Large intestine (tissue), 3 donors: ENCODE data around the gene SLFN5. TPM values are rescaled to one million over a fixed set of nuclear protein-coding genes. Genes with fewer than 3 reads are reported as not detected.

Experiments used
- DNase-seq, 2 donors: peaks; one replicate each; pipeline versions ENCODE4 v3.0.0 to v3.0.0-alpha.2; 2013
- H3K27ac ChIP-seq: one replicate; pipeline ENCODE4 v1.5.1; 2013; ENCODE audit warnings: low read length
- H3K27me3 ChIP-seq: 2 replicates; pipeline ENCODE4 v1.6.1; 2013; ENCODE audit warnings: low read length; ENCODE audit not compliant: control insufficient read depth, insufficient read depth
- H3K36me3 ChIP-seq: 2 replicates; pipeline ENCODE4 v1.6.1; 2013; ENCODE audit warnings: low read length; ENCODE audit not compliant: control insufficient read depth, insufficient read depth
- H3K4me1 ChIP-seq: one replicate; pipeline ENCODE4 v1.6.1; 2013; ENCODE audit warnings: low read length; ENCODE audit not compliant: control insufficient read depth, insufficient read depth
- H3K4me3 ChIP-seq: one replicate; pipeline ENCODE4 v1.5.1; 2013; ENCODE audit warnings: low read length
- H3K9me3 ChIP-seq: one replicate; pipeline ENCODE4 v1.6.1; 2013; ENCODE audit warnings: mild to moderate bottlenecking, low read depth, low read length, moderate library complexity; ENCODE audit not compliant: control insufficient read depth
- WGBS: methylation state at CpG from one replicate; pipeline ENCODE4 v1.1.5; 2013; ENCODE audit warnings: low lambda C conversion rate; ENCODE audit not compliant: insufficient coverage; 5-methylcytosine and 5-hydroxymethylcytosine counted together
- polyA plus RNA-seq: library from polyadenylated mRNA; unstranded; fragments of 120-200 nt; gene quantifications from one replicate; pipeline ENCODE4 v1.2.1, GENCODE V29; 2013

Gene SLFN5
- polyA plus RNA-seq, 1 donor, result 4.7 TPM

DNA sequence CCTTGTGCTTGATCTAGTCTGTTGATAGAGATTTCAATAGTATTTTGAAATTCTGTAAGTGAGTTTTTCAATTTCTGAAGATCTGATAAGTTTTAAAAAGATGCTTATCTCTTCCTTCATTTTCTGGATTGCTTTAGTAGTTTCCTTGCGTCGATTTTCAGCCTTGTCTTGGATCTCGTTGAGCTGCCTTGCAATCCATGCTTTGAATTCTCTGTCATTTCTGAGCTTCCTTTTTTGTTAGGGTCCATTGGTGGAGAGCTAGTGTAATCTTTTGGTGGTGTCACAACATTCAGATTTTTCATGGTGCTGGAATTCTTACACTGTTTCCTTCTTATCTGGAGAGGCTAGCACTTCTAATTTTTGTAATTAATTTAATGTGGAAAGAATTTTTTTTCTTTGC lies 69.5 kb downstream of the SLFN5 start:
- no peaks in the 10 kb centered on the region for H3K36me3 ChIP-seq
- H3K27ac ChIP-seq, result no peak overlapping the region
- H3K4me3 ChIP-seq, result no peak overlapping the region
- peaks cover 26% of the 10 kb centered on the region for H3K27me3 ChIP-seq
- no peaks in the 10 kb centered on the region for H3K4me1 ChIP-seq
- WGBS, result 64% methylated on average over 3 of the region's 3 CpGs
- DNase-seq, result no peak
- H3K9me3 ChIP-seq, result no peaks in the 10 kb centered on the region

DNA sequence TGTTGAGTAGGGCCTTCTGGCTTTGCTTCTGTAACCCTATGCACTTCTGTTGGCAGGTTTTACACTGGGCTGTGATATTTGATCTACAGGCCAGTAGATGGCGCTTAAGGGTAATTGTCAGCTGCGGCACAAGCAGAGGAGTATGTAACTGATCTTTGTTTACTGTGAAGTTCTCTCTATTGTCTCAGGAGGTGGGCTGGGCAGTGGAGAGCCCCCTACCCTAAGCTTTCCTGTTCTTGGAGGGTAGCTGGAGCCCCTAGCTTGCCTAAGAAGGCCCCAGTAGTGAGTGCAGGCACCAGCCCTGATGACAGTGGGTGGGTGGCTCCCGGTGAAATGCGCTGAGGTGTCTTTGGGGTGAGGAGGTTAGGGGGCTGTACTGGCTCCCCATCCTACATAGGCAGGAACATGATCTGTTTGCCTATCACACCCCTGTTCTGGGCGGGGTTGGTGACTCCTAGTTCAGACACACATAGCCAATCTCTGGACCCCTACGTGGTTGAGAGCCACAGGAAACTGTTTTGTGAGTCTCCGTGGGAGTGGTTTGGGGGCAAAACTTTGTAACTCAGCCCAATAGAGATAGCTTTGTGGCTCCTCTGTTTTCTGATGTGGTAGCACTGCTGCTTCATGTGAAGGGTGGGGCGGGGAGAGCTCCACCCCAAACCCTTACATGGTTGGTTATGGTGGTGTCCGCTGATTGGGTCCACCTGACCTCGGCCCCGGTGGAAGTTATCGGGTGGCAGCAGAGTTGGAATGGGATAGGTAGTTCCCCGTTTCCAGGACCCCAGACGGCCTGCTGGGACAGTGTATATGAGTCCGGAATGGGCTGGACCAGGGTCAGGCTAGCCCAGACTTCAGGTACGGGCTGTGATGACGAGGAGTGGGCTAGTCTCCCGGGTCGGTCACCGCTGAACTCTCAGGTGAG lies 70.2 kb downstream of the SLFN5 start:
- Histone ChIP-seq H3K4me3 (peak overlapping the region; percentile 0), H3K9me3 (no peaks in the 10 kb centered on the region)
- WGBS, result no CpG with 5 or more reads among the region's 20 CpGs

DNA sequence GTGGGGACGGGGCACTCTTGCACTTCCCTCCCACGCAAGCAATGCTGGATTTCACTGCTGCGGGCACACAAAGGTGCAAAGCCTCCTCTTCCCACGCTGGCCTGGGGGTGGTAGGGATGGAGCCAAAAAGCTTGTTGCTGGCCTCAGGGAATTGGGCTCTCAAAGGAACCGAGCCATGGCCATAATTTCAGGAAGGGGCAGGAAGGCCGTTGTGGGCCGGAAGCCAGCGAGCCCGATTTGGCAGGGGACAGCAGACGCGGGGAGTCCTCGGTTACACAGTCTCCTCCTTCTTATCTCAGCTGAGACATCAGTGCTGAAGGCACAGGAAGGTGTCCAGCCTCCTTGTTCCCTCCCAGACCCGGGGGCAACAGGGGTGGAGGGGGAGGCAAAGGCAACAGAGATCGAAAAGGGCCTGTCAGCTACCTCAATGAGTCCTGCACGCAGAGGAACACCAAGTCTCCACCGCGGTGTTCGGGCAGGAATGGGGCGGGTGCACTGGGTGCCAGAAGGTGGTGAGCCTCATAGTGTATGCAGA lies 71.1 kb downstream of the SLFN5 start:
- H3K27me3 ChIP-seq, result peaks cover 28% of the 10 kb centered on the region
- H3K4me1 ChIP-seq, result no peaks in the 10 kb centered on the region
- WGBS, result no CpG with 5 or more reads among the region's 19 CpGs
- no peak overlapping the region for H3K4me3 ChIP-seq
- H3K9me3 ChIP-seq, result no peaks in the 10 kb centered on the region
- no peak for DNase-seq
- no peaks in the 10 kb centered on the region for H3K36me3 ChIP-seq
- no peak overlapping the region for H3K27ac ChIP-seq

More for the DNA sequence above, 70.2 kb downstream of the SLFN5 start:
- DNase-seq, result peak; percentile 43 to 50
- H3K4me1 ChIP-seq, result no peaks in the 10 kb centered on the region
- H3K27me3 ChIP-seq, result peaks cover 26% of the 10 kb centered on the region
- H3K27ac ChIP-seq, result no peak overlapping the region
- H3K36me3 ChIP-seq, result no peaks in the 10 kb centered on the region

DNA sequence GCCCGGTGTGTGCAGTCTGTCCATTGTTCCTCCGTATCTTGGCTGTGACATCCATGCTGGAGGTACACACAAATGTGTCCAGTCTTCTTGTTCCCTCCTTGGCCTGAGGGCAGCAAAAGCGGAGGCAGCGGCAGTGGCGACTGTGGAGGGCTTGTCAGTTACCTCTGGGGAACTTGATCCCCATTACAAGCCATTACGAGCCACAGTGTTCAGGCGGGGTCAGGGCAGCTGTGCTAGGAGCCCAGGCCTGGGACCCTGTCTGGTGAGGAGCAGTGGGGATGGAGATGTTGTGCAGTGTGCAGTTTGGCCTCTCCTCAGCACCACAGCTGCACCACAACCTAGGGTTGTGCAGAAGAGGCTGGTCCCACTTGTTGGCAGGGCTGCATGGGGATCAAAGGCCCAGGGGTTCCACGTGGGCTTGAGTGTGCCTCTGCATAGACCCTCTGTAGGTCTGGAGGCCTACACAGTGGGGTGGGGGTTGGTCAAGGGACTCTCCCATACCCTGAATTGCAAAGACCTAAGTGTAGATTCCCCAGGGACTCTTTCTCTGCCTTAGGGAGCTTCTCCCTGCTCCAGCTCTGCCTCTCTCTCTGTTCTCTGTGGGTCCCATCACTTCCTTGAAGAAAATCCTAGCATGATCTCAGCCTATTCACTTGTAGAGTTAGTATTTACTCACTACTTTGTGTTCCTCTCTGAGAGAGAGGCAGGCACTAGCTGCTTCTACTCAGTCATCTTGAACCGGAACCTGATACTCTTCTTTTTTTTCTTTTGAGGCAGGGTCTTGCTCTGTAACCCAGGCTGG lies 71.7 kb downstream of the SLFN5 start:
- WGBS, result no CpG with 5 or more reads among the region's 9 CpGs
- Histone ChIP-seq H3K36me3 (no peaks in the 10 kb centered on the region), H3K4me1 (no peaks in the 10 kb centered on the region), H3K4me3 (no peak overlapping the region), H3K27me3 (peaks cover 28% of the 10 kb centered on the region), H3K9me3 (no peaks in the 10 kb centered on the region), H3K27ac (no peak overlapping the region)
- DNase-seq, result no peak

DNA sequence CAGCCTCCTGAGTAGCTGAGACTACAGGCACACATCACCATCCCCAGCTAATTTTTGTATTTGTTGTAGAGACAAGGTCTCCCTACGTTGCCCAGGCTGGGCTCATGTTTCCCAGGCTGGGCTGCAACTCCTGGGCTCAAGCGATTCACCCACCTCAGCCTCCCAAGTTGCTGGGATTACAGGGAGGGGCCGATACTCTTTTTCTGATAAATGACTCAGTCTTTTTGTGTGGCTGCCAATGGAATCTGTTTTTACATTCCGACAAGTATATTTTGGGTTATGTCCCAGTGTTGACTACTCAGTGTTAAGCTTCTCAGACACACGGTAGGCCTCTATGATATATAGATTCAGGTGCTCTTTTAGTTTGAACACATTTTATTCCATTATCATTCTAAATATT lies 72.4 kb downstream of the SLFN5 start:
- WGBS, result no CpG with 5 or more reads among the region's 5 CpGs
- DNase-seq, result no peak
- H3K27ac ChIP-seq, result no peak overlapping the region

DNA sequence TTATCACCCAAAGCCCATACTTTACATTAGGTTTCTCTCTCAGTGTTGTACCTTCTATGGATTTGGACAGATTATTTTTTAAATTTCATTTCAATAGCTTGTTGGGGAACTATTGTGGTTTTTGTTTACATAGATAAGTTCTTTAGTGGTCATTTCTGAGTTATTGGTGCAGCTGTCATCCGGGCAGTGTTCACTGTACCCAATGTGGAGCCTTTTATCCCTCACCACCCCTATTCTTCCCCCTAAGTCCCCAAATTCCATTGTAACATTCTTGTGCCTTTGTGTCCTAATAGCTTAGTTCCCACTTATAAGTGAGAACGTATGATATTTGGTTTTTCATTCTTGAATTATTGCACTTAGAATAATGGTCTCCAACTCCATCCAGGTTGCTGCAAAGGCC lies 73.1 kb downstream of the SLFN5 start:
- Histone ChIP-seq H3K4me1 (no peaks in the 10 kb centered on the region), H3K9me3 (no peaks in the 10 kb centered on the region), H3K27ac (no peak overlapping the region), H3K27me3 (peaks cover 28% of the 10 kb centered on the region), H3K36me3 (no peaks in the 10 kb centered on the region), H3K4me3 (no peak overlapping the region)
- DNase-seq, result no peak
- WGBS, result 81% methylated on average over 2 of the region's 2 CpGs

More for the DNA sequence above, 72.4 kb downstream of the SLFN5 start:
- Histone ChIP-seq H3K4me1 (no peaks in the 10 kb centered on the region), H3K4me3 (no peak overlapping the region), H3K27me3 (peaks cover 28% of the 10 kb centered on the region), H3K36me3 (no peaks in the 10 kb centered on the region), H3K9me3 (no peaks in the 10 kb centered on the region)

DNA sequence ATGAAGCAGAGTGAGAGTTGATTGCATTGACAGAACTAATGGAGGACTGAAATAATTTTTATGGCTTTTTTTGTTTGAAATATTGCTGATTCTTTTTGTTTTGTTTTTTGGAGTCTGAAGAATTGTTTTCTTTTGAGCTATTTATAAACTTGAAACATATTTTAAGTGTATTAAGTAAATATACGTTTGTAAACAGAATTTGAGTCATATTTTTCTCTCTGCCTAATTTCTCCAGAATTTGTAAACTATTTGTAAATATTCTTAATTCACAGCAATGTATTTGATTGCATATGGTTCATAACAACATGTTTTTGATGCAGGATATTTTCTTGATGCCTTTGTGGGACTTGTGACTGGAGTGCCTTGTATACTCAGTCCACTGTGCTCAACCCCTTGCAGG lies 79.9 kb downstream of the SLFN5 start:
- DNase-seq, result no peak
- peaks cover 2% of the 10 kb centered on the region for H3K27me3 ChIP-seq
- H3K9me3 ChIP-seq, result no peaks in the 10 kb centered on the region
- no peak overlapping the region for H3K4me3 ChIP-seq
- WGBS, result 86% methylated on average over 1 of the region's 1 CpG
- H3K36me3 ChIP-seq, result no peaks in the 10 kb centered on the region
- no peaks in the 10 kb centered on the region for H3K4me1 ChIP-seq
- no peak overlapping the region for H3K27ac ChIP-seq

Other genes with a start within 250 kb of the SLFN5 start
- gene RFFL, start 179.4 kb upstream of the SLFN5 start, polyA plus RNA-seq, result 31.1 TPM
- 14.4 TPM for gene RAD51D, start 123.2 kb upstream of the SLFN5 start, polyA plus RNA-seq
- gene FNDC8, start 121.5 kb upstream of the SLFN5 start, polyA plus RNA-seq, result 0.07 TPM
- gene NLE1, start 100.8 kb upstream of the SLFN5 start, polyA plus RNA-seq, result 14.1 TPM
- 0.28 TPM for gene UNC45B, start 95.3 kb upstream of the SLFN5 start, polyA plus RNA-seq
- not detected for gene SLC35G3, start 48.7 kb upstream of the SLFN5 start, polyA plus RNA-seq
- gene SLFN11, start 130.5 kb downstream of the SLFN5 start, polyA plus RNA-seq, result 4.1 TPM
- 6.4 TPM for gene SLFN12, start 189.4 kb downstream of the SLFN5 start, polyA plus RNA-seq
- 7.4 TPM for gene SLFN13, start 205.7 kb downstream of the SLFN5 start, polyA plus RNA-seq